ENCODE measurements around the gene RNF115. TPM values are rescaled to one million over a fixed set of nuclear protein-coding genes. Genes with fewer than 3 reads are reported as not detected.

The RNF115 gene
- total RNA-seq, 2 donors from 2014 or later = 42.8 to 44.6 TPM

DNA sequence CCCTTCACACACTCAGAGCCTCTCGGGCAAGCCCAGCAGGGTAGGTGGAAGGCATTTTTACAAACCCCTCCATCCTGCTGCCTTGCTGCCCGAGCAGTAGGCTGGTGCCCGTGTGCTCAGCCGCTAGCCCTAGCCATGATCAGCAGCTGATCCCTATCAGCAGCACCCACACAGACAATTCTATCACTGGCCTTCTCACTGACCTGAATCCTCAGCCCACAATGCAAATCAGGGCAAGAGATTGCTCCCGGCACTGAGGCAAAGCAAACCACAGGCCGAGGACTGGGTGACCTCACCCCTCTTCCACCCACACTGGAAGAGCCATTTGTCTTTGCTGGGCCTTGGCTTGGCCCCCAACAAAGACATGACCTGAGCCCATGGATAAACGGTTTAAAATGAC, 115.8 kb downstream of the RNF115 start:
- no peaks in the 10 kb centered on the region for H3K9me3 ChIP-seq
- TF ChIP-seq, protein P1, sequence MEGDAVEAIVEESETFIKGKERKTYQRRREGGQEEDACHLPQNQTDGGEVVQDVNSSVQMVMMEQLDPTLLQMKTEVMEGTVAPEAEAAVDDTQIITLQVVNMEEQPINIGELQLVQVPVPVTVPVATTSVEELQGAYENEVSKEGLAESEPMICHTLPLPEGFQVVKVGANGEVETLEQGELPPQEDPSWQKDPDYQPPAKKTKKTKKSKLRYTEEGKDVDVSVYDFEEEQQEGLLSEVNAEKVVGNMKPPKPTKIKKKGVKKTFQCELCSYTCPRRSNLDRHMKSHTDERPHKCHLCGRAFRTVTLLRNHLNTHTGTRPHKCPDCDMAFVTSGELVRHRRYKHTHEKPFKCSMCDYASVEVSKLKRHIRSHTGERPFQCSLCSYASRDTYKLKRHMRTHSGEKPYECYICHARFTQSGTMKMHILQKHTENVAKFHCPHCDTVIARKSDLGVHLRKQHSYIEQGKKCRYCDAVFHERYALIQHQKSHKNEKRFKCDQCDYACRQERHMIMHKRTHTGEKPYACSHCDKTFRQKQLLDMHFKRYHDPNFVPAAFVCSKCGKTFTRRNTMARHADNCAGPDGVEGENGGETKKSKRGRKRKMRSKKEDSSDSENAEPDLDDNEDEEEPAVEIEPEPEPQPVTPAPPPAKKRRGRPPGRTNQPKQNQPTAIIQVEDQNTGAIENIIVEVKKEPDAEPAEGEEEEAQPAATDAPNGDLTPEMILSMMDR (IDR thresholded peaks at IDR 0.05) = no peak
- no peak overlapping the region for H3K4me3 ChIP-seq
- no peak for DNase-seq (ENCODE audit: low spot score)
- H3K4me1 ChIP-seq = no peaks in the 10 kb centered on the region
- H3K27ac ChIP-seq = no peak overlapping the region
- H3K27me3 ChIP-seq = no peaks in the 10 kb centered on the region
- H3K36me3 ChIP-seq = no peaks in the 10 kb centered on the region

DNA sequence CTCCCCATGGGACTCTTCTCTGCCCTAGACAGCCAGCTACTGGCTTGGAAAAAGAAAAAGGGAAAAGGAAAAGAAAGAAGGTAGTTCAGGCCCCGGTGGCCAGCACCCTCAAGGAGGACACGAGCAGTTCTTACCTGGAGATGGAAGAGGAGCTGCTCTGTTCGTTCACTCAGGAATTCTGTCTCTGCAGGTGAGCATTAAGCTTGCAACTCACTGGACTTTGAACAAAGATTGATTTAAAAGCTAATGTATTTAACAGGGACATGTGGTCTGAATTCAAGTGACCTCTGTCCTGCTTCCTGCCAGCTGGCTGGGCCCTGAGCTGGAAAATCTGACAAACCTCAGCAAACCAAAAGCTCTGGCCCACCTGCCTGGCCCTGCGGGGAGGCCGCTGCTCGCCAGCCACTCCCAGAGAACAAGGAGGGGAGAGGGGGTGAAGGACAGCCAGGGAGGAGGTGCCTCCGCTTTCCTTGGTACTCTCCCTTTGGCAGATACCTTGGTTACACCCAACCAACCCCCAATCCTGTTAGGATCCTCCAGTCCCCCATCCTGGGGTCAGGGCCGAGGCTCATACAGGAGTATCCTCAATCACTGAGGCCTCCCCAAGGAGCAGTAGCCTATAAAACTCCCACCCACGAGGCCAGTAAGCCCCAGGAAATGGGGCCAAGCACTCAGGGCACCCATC, 116.6 kb downstream of the RNF115 start, which contains the start of gene PDZK1:
TSS of gene PDZK1 (minus strand) at position 186 of the 685 bp plus-strand sequence. CDS start 19,347 bp downstream, outside the sequence.
- Histone ChIP-seq H3K27me3 (no peaks in the 10 kb centered on the region), H3K27ac (no peak within 1 kb of the TSS), H3K4me3 (no peak within 1 kb of the TSS), H3K36me3 (no peaks in the 10 kb centered on the region), H3K9me3 (no peaks in the 10 kb centered on the region), H3K4me1 (no peaks in the 10 kb centered on the region)
- TF ChIP-seq, protein P1 (IDR thresholded peaks at IDR 0.05) = no peak
- no peak for DNase-seq (ENCODE audit: low spot score)

DNA sequence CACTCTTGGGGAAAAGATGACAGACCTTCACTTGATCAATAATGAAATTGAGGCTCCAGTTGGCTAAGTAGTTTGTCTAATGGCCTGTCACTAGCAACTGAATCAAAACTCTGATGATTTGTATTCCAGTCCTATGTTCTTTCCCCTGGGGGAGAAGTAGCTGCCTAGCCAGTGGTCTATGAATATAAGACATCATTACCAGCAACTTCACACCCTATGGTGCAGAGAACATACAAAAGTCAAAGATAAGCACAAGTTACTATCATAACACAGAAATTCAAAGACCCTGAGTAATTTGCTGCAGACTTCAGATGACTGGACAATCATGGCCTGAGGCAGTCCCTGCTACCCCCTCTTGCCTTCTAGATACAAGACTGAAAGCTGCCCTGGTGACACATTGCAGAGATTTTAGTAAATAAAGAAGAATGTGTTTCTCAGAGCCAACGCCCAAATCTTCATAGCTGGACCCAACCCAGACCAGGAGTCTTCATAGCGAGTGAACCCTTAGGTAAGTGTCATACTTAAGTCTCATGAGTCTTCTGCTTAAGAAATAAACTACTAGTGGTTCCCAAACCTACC, 117.7 kb downstream of the RNF115 start:
- Histone ChIP-seq H3K27me3 (no peaks in the 10 kb centered on the region), H3K36me3 (no peaks in the 10 kb centered on the region), H3K27ac (no peak overlapping the region), H3K4me1 (no peaks in the 10 kb centered on the region), H3K4me3 (no peak overlapping the region), H3K9me3 (no peaks in the 10 kb centered on the region)
- TF ChIP-seq, protein P1 (IDR thresholded peaks at IDR 0.05) = no peak
- DNase-seq (ENCODE audit: low spot score) = no peak

DNA sequence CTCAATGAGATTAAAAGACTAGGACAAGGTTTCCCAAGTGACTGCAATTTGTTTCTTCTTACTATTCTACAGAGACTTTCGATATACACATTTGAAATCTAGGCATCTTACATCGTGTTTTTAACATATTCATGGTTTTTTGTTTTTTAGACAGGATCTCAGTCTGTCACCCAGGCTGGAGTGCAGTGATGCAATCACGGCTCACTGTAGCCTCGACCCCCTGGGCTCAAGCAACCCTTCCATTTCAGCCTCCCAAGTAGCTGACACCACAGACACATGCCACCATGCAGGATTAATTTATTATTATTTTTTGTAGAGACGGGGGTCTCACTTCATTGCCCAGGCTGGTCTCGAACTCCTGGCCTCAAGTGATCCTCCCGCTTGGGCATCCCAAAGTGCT, 118.3 kb downstream of the RNF115 start:
- TF ChIP-seq, protein P1 (IDR thresholded peaks at IDR 0.05) = no peak
- Histone ChIP-seq H3K27me3 (no peaks in the 10 kb centered on the region), H3K4me3 (no peak overlapping the region), H3K27ac (no peak overlapping the region), H3K36me3 (no peaks in the 10 kb centered on the region), H3K9me3 (no peaks in the 10 kb centered on the region), H3K4me1 (no peaks in the 10 kb centered on the region)
- no peak for DNase-seq (ENCODE audit: low spot score)

DNA sequence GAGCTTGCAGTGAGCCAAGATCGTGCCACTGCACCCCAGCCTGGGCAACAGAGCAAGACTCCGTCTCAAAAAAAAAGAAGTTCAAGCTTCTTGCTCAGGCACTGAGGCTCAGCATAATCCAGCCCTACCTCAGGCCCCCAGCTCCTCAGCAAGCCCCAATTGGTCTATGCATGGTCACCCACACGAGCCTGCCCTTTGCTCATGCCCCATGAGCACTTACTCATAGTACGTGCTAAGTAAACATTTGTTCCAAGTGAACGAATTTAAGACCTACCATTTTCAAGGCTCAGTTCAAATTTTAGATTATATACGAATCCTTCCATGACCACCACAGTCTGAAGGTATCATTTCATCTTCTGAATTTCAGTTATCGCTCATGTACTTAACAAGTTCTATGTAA, 121.1 kb downstream of the RNF115 start:
- no peak overlapping the region for H3K27ac ChIP-seq
- no peaks in the 10 kb centered on the region for H3K9me3 ChIP-seq
- H3K36me3 ChIP-seq = no peaks in the 10 kb centered on the region
- no peaks in the 10 kb centered on the region for H3K4me1 ChIP-seq
- H3K4me3 ChIP-seq = no peak overlapping the region
- no peak for DNase-seq (ENCODE audit: low spot score)
- H3K27me3 ChIP-seq = no peaks in the 10 kb centered on the region
- TF ChIP-seq, protein P1 (IDR thresholded peaks at IDR 0.05) = no peak

Measured in right atrium auricular region (tissue), 2 donors.